ENCODE data around the gene PLA2G6. TPM values are rescaled to one million over a fixed set of nuclear protein-coding genes. Genes with fewer than 3 reads are reported as not detected.

The PLA2G6 gene
- total RNA-seq, 1 experiment from 2014 or later: 24.1 TPM

- Mint-ChIP-seq H3K27ac (no peak overlapping the region; a peak in 1 of 7 replicates), H3K36me3 (ENCODE audit: insufficient read depth in 1 of 3, low read depth in 3 of 3) (no peaks in the 10 kb centered on the region), H3K9me3 (peaks cover 5 to 9% of the 10 kb centered on the region in 2 experiments), H3K4me3 (no peak overlapping the region), H3K4me1 (peaks cover 4 to 5% of the 10 kb centered on the region in 2 experiments; a peak in 3 of 4 replicates), H3K27me3 (ENCODE audit: low read depth) (peaks cover 44% of the 10 kb centered on the region)
- Histone ChIP-seq H2BK20ac (ENCODE audit: low read depth, low read length, poor library complexity, severe bottlenecking) (no peak overlapping the region), H3K56ac (ENCODE audit: insufficient read length, low read depth, low read length) (no peak overlapping the region), H2BK120ac (ENCODE audit: low read depth, low read length, poor library complexity, severe bottlenecking) (no peak overlapping the region), H3K4ac (ENCODE audit: low read depth, low read length) (no peak overlapping the region), H4K20me1 (ENCODE audit: control insufficient read depth, insufficient read depth, insufficient read length) (no peaks in the 10 kb centered on the region), H3K23ac (ENCODE audit: insufficient read length, low read depth, low read length) (no peak overlapping the region), H3K27me3 (ENCODE audit: insufficient read depth, low read length) (no peaks in the 10 kb centered on the region; the same call in 1 of the 2 replicates), H3K9ac (ENCODE audit: extremely low read depth, insufficient read length, low read length) (no peak overlapping the region), H3K4me2 (ENCODE audit: insufficient read depth, insufficient read length, low read length) (no peak overlapping the region), H3K79me2 (ENCODE audit: insufficient read depth, low read length) (0 out of 2 replicates have a peak, but pooled peaks cover 2% of the 10 kb centered on the region), H4K91ac (ENCODE audit: insufficient read length, low read depth, low read length) (no peak overlapping the region), H2BK12ac (ENCODE audit: insufficient read length, low read depth, low read length) (no peak overlapping the region), H2AFZ (ENCODE audit: low read length) (no peak overlapping the region), H4K8ac (replicated peaks; ENCODE audit: insufficient read length, low read depth, low read length) (no peak overlapping the region), H3T11ph (ENCODE audit: low read length) (no peak overlapping the region), H2AK5ac (ENCODE audit: insufficient read length, low read length) (no peak overlapping the region), H2BK15ac (ENCODE audit: low read depth, low read length) (no peak overlapping the region), H3K4me1 (ENCODE audit: insufficient read depth, low read length) (no peaks in the 10 kb centered on the region), H2BK5ac (ENCODE audit: insufficient read length, low read length) (no peak overlapping the region), H3K79me1 (ENCODE audit: insufficient read depth, low read depth, low read length, poor library complexity, severe bottlenecking) (no peaks in the 10 kb centered on the region), H3K14ac (ENCODE audit: insufficient read depth, low read length) (no peak overlapping the region), H4K5ac (ENCODE audit: insufficient read length, low read depth, low read length) (no peak overlapping the region), H3K18ac (ENCODE audit: insufficient read length, low read depth, low read length) (no peak overlapping the region), H3K27ac (ENCODE audit: insufficient read length, low read depth, low read length) (no peak overlapping the region), H3K23me2 (ENCODE audit: insufficient read length, low read depth, low read length, poor library complexity, severe bottlenecking) (no peaks in the 10 kb centered on the region), H3K9me3 (ENCODE audit: control insufficient read depth, low read depth, low read length) (no peaks in the 10 kb centered on the region)
- WGBS (ENCODE audit: extremely low coverage, insufficient read length, low lambda C conversion rate): no CpG with 5 or more reads among the region's 6 CpGs
- no peak for TF ChIP-seq CTCF (conservative IDR thresholded peaks at IDR 0.05)
- no peak for DNase-seq
These were observed 11.9 kb upstream of the PLA2G6 start for GRCh38 chr22:38193580-38193979.

Measured in H9 (cell line).